Ovary (tissue), 3 donors: ENCODE data around the gene KIF9.
"Not testable (repeated sequence)": the region's sequence is repeated elsewhere in the genome, so short reads cannot be mapped to it uniquely, and the experiment has no call there.

Source experiments
- CTCF ChIP-seq, 3 donors: fragments of 450-650 bp in 2 of 3; fragments of 200-600 bp in 1 of 3; IDR thresholded peaks; one replicate each; pipeline versions ENCODE4 v1.5.1 to v1.8.0; 2016 to 2022; ENCODE audit warnings: antibody characterized with exemption in 3 of 3, mild to moderate bottlenecking in 1 of 3
- EP300 ChIP-seq: sonication (generic); formaldehyde crosslinking; IDR thresholded peaks from one replicate; pipeline ENCODE4 v1.6.1; 2017; ENCODE audit warnings: antibody characterized with exemption
- POLR2A ChIP-seq: fragments of 450-650 bp; IDR thresholded peaks from one replicate; pipeline ENCODE4 v1.6.1; 2017; ENCODE audit warnings: antibody characterized with exemption, mild to moderate bottlenecking, moderate library complexity
- donor health status: DM: no; HTN: no; CAD: no.

GRCh38 chr3:47291754-47292420, 9.3 kb upstream of the KIF9 start:
- not testable (repeated sequence) for TF ChIP-seq CTCF (IDR thresholded peaks at IDR 0.05); POLR2A; EP300
